HG02938 (cell line): Measurements from ENCODE around the gene AKAP3.

ENCODE experiments used
- ATAC-seq: cut with Tn5 transposase; IDR thresholded peaks from one replicate; pipeline ENCODE4 v1.9.1; 2021; ENCODE audit warnings: mild to moderate bottlenecking, moderate library complexity; ENCODE audit not compliant: unreplicated experiment

Gene AKAP3

DNA sequence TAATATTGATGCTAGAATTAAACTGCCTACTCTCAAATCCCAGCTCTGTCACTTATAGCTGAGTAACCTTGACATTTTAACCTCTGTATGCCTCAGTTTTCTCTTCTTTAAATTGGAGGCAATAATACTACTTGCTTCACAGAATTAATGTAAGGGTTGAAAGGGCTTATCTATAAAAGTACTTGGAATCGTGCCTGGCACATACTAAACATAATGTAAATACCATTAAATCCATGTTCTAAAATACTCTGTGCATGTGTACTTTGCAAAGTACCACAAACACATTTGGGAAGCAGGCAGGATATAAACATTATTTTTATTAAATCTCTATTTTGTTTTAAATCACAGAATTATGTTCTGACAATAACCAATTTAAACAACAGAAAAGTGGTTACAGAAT is 44.9 kb downstream of the AKAP3 start:
- ATAC-seq, result no peak

DNA sequence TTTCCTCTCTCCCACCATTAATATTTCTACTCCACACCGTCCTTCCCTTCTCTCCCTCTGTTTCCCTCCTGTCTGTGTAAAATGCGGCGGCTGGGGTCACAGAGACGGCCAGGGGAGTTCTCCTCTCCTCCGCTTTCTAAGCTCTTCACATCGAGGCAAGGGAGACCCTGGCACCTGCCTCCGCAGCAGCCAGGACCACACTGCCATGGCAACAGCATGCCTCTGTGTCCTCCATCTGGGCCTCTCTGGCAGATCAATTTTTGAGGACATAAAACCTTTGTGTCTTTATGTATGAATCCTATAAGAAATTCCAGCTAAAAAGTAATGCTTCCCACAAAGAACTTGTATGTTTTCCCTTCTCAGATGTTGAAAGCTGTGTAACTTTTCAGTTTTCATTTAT is 45.4 kb downstream of the AKAP3 start:
- no peak for ATAC-seq

GRCh38 chr12:4595881-4596280 is 53.0 kb downstream of the AKAP3 start:
- ATAC-seq, result no peak

DNA sequence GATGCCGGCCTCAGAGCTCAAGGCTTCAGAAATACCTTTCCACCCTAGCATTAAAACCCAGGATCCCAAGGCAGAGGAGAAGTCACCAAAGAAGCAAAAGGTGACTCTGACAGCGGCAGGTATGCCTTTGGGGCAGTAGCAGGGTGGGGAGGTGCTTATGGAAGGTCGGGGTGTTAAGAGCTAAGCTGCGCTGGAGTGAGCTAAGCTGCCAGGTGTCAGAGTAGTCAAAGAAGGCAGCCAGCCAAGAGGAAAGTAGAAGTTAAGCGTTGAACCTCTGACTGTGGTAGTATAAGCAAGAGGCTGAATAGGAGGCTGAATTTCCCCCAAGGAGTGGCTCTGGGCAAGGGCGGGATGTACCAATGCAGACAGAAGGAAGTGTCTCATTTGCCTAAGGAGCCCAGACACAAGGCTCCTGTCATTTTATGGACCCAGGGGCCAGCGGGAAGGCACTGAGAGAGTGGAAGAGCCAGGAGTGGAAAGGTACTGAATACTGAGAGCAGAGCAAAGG is 57.6 kb downstream of the AKAP3 start:
- ATAC-seq, result no peak

GRCh38 chr12:4589941-4590340 is 58.9 kb downstream of the AKAP3 start:
- ATAC-seq, result no peak

DNA sequence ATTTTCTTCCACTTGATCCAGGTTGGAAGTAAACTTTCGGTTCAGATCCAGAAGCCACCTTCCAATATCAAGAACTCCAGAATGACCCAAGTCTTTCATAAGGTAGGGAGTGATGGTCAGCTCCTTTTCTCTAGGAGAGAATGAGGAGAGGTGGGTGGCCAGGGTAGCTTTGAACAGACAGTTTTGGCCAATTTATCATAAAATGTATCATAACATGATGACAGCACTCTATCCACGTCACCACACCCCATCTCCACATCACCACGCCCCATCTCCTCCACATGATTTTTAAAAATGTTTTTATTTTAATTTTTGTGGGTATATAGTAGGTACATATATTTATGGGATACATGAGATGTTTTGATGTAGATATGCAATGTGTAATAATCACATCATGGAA is 59.9 kb downstream of the AKAP3 start:
- no peak for ATAC-seq

DNA sequence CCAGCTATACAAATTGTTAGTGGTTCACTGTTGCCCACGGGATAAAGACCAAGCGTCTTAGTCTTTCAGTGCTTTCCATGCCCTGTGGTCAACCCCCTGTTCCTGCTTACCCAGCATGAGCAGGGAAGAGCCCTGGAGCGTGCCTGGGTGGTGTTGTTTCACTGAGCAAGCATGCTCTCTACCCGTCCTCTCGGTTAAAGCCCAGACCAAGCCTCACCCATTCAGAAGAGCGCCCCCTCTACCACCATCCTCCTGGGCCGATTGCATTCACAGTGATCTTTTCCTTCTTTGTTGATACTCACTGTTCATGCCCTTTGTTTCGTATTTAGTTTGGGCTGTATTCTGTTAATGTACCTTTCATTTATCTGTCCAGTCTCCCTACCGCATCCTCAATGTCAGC is 61.7 kb downstream of the AKAP3 start:
- ATAC-seq, result no peak

DNA sequence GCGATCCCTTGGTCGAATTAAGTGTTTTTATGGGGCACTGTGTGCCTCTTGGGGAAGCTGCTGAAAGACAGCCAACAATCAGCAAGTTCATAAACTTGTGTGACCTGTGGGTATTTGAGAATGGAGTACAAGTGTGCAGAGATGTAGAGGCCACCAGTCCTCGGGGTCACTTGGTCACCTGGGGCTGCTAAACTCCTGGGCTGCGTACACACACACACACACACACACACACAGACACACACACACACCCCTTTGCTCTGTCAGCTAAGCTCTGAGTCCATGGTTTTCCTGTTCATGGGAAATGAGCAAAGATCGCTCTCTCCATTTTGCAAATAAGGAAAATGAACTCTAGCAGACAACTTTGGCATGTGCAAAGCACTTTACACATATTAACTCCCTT is 62.4 kb downstream of the AKAP3 start:
- no peak for ATAC-seq

- no peak for ATAC-seq
These were observed 64.0 kb downstream of the AKAP3 start for GRCh38 chr12:4584896-4585295.

GRCh38 chr12:4584281-4584680 is 64.6 kb downstream of the AKAP3 start:
- ATAC-seq, result no peak

GRCh38 chr12:4580281-4580688 is 68.6 kb downstream of the AKAP3 start:
- no peak for ATAC-seq

DNA sequence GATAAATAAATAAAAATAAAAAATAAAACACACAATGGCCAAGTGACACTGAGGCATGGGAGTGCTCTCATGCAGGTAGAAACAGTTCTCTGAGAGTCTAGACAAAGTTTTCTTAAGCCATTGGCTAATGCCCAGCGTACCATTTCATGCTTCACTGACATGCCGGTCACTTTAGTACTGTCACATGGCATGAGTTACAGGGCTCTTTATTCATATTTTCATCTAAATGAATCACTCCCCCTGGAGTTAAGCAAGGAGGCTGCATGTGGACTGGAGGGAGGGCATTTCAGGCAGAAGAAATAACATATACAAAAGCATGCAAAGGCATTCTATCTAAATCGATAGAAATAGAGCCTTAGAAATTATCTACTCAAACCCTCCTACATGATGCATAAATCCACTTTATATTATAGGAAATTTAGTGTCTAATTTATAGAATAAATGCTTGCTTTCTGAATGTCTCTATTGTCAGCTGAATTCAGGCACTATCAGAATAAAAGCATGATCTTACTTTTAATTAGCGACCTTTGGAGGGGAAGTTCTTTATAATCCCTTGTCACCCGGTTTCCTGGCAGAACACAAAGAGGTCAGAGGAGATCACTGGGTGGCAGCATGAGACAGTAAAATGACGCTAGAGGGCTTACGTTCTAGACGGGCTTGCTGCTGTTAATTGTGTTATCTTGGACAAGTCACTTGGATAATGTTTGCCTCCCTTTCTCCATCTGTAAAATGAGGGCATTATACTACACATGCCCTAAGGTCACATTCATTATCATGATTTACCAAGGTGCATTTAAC is 69.3 kb downstream of the AKAP3 start:
- ATAC-seq, result no peak

DNA sequence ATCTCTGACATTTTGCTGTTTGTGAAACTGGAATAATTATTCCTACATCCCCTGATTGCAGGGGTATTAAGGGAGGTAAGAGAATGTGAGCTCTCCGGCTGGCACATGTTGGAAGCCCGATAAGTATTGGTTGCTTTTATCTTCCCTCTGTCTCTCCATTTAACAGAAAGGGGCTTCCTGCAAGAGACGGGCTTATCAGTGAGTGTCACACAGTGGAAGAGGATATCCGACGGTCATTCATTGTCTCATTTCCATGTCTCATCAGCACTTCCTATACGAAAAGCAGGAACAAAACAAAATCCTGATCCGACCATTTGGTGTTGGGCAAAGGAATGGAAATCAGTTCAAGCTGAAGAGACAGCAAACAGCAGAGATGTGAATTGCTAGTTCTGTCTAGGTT is 76.2 kb downstream of the AKAP3 start:
- no peak for ATAC-seq

DNA sequence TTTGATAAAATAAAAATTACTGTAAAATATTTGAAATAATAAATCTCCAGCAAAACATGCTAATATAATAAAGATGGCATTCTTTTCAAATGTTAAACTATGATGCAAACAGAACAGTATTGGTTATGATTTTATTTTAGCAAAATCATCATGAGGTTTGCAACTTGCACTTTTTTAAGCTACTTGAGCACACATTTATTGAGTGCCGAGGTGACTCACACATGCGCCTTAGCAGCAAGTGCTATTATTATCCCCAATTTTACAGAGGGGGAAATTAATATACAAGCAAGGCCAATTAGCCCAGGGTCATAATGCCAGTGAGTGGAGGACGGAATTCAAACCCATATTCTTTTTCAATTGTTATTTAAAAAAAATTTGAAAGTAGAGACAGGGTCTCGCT is 79.6 kb downstream of the AKAP3 start:
- ATAC-seq, result no peak

DNA sequence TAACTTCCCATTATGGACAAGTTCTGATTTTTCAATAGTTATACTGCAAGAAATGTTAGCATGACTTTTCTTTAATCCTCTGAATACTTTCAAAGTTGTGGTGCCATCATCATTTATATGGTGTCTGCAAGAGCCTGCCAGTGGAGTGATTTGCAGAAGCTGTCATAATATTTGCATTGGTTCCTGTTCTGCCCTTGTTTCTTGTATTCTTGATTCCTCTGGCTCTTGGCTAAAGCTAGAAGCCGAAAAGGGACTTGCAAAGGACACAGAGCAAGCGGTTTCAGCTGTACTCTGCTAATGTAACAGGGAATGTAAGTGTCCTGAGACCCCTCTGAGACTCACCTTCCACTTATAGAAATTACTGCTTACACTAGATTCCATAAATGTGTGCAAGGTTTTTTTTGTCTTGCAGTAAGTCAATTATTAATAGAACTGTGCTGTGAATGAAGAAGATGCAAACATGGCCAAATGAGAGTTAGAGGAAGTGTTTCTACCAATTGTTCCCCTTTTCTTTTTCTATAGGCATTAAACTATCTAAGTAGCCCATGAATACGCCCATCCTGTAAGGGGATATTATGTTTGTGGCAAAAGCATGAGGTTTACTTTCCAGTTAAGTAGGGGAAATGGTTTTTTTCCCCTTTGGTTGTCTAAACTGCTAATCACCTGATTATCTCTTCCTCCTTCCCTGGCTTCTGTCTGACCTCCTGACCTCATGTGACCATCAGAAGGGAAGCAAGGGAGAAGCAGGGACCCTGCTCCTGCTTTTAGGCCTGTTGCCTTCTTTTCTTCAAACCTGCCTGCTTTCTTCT is 81.6 kb downstream of the AKAP3 start:
- ATAC-seq, result no peak

- no peak for ATAC-seq
These were observed 82.4 kb downstream of the AKAP3 start for GRCh38 chr12:4566474-4566873.
